Activated naive CD8-positive, alpha-beta T cell treated with anti-CD3 and anti-CD28 coated beads, Interleukin-2, amount 10 ng/mL, durations not matched to agents 7 days and 5 days (primary cell): ENCODE data around the gene WDR59. TPM values are rescaled to one million over a fixed set of nuclear protein-coding genes. Genes with fewer than 3 reads are reported as not detected.
"Not testable (repeated sequence)": the region's sequence is repeated elsewhere in the genome, so short reads cannot be mapped to it uniquely, and the experiment has no call there.

Experiments
- ATAC-seq: fragments of 150-1000 bp; cut with Tn5 transposase; one replicate; pipeline ENCODE4 v1.10.0; 2021; ENCODE audit warnings: low read depth, moderate library complexity
- POLR2A ChIA-PET: fragments of 350-600 bp; sonication (Branson Sonifier 250); formaldehyde crosslinking; loops from one replicate; lab custom pipeline; 2021; ENCODE audit warnings: antibody characterized with exemption; lab: Charles Lee
- DNase-seq: peaks from one replicate; pipeline ENCODE4 v3.0.0; 2021
- H3K27ac Mint-ChIP-seq: one replicate; pipeline ENCODE4 v1.8.0; 2022; ENCODE audit warnings: mild to moderate bottlenecking, mixed read lengths
- H3K27me3 Mint-ChIP-seq: one replicate; pipeline ENCODE4 v1.8.0; 2022; ENCODE audit warnings: mild to moderate bottlenecking, moderate library complexity, mixed read lengths
- H3K36me3 Mint-ChIP-seq: one replicate; pipeline ENCODE4 v1.8.0; 2021; ENCODE audit warnings: mild to moderate bottlenecking, mixed read lengths
- H3K4me1 Mint-ChIP-seq: one replicate; pipeline ENCODE4 v1.8.0; 2021; ENCODE audit warnings: mixed read lengths
- H3K4me3 Mint-ChIP-seq: one replicate; pipeline ENCODE4 v1.8.0; 2022; ENCODE audit warnings: mild to moderate bottlenecking, moderate library complexity, mixed read lengths
- H3K9me3 Mint-ChIP-seq: one replicate; pipeline ENCODE4 v1.8.0; 2021; ENCODE audit warnings: mixed read lengths
- total RNA-seq, 2 experiments: library from RNA; stranded (reverse); gene quantifications; one replicate each; pipeline ENCODE4 v1.2.3, GENCODE V29; 2021

WDR59 gene
- total RNA-seq, 2 experiments from 2014 or later, result 80.5 to 81.2 TPM

GRCh38 chr16:75019586-75019985 is 34.7 kb upstream of the WDR59 start:
- Mint-ChIP-seq H3K27ac (no peak overlapping the region), H3K9me3 (peaks cover 12% of the 10 kb centered on the region), H3K36me3 (peaks cover 20% of the 10 kb centered on the region), H3K27me3 (no peaks in the 10 kb centered on the region), H3K4me3 (no peak overlapping the region), H3K4me1 (peaks cover 5% of the 10 kb centered on the region)
- ATAC-seq (no peak), DNase-seq (no peak)
- POLR2A ChIA-PET, result no interaction called here

- ATAC-seq (no peak), DNase-seq (no peak)
- H3K9me3 Mint-ChIP-seq, result peaks cover 12% of the 10 kb centered on the region
- H3K4me3 Mint-ChIP-seq, result no peak overlapping the region
- POLR2A ChIA-PET, result no interaction called here
- peaks cover 20% of the 10 kb centered on the region for H3K36me3 Mint-ChIP-seq
- H3K4me1 Mint-ChIP-seq, result no peaks in the 10 kb centered on the region
- H3K27ac Mint-ChIP-seq, result no peak overlapping the region
- H3K27me3 Mint-ChIP-seq, result no peaks in the 10 kb centered on the region
Measured at GRCh38 chr16:75019007-75019406, 34.1 kb upstream of the WDR59 start.

GRCh38 chr16:75017670-75018525 is 33.0 kb upstream of the WDR59 start:
- Mint-ChIP-seq H3K9me3 (peaks cover 10% of the 10 kb centered on the region), H3K27ac (no peak overlapping the region), H3K27me3 (no peaks in the 10 kb centered on the region), H3K4me1 (no peaks in the 10 kb centered on the region), H3K36me3 (peaks cover 17% of the 10 kb centered on the region), H3K4me3 (no peak overlapping the region)
- POLR2A ChIA-PET, result no interaction called here
- DNase-seq, result no peak
- no peak for ATAC-seq

- not testable (repeated sequence) for H3K9me3 Mint-ChIP-seq, ATAC-seq, H3K27me3 Mint-ChIP-seq, H3K27ac Mint-ChIP-seq, DNase-seq, H3K4me1 Mint-ChIP-seq, H3K4me3 Mint-ChIP-seq
- peaks cover 10% of the 10 kb centered on the region for H3K36me3 Mint-ChIP-seq
- POLR2A ChIA-PET, result interaction anchor here (0.6 kb wide), 1 partner anchor 623 kb away, joined by 3 read pairs; no protein-coding TSS in a partner anchor
Measured at GRCh38 chr16:75016451-75017081, 31.6 kb upstream of the WDR59 start.

GRCh38 chr16:75014318-75014717 is 29.4 kb upstream of the WDR59 start:
- H3K36me3 Mint-ChIP-seq, result peaks cover 3% of the 10 kb centered on the region
- peaks cover 8% of the 10 kb centered on the region for H3K4me1 Mint-ChIP-seq
- no peak overlapping the region for H3K4me3 Mint-ChIP-seq
- H3K27ac Mint-ChIP-seq, result no peak overlapping the region
- DNase-seq (no peak), ATAC-seq (no peak)
- H3K27me3 Mint-ChIP-seq, result no peaks in the 10 kb centered on the region
- POLR2A ChIA-PET, result no interaction called here
- H3K9me3 Mint-ChIP-seq, result no peaks in the 10 kb centered on the region

GRCh38 chr16:75013123-75013522 is 28.2 kb upstream of the WDR59 start:
- ATAC-seq, H3K27me3 Mint-ChIP-seq, DNase-seq, POLR2A ChIA-PET, H3K27ac Mint-ChIP-seq, H3K4me1 Mint-ChIP-seq, H3K36me3 Mint-ChIP-seq, H3K4me3 Mint-ChIP-seq, H3K9me3 Mint-ChIP-seq: not testable (repeated sequence)

GRCh38 chr16:75012380-75013081 is 27.6 kb upstream of the WDR59 start:
- Mint-ChIP-seq H3K4me3 (no peak overlapping the region), H3K4me1 (peaks cover 8% of the 10 kb centered on the region)

GRCh38 chr16:75011634-75012307 is 26.8 kb upstream of the WDR59 start:
- Mint-ChIP-seq H3K4me3 (no peak overlapping the region), H3K4me1 (peaks cover 8% of the 10 kb centered on the region), H3K9me3 (no peaks in the 10 kb centered on the region), H3K36me3 (peaks cover 3% of the 10 kb centered on the region), H3K27ac (no peak overlapping the region), H3K27me3 (no peaks in the 10 kb centered on the region)
- POLR2A ChIA-PET, result no interaction called here
- ATAC-seq, result no peak
- no peak for DNase-seq

More at GRCh38 chr16:75012380-75013081, 27.6 kb upstream of the WDR59 start:
- DNase-seq (no peak), ATAC-seq (no peak)
- H3K9me3 Mint-ChIP-seq, result no peaks in the 10 kb centered on the region
- POLR2A ChIA-PET, result no interaction called here
- peaks cover 3% of the 10 kb centered on the region for H3K36me3 Mint-ChIP-seq
- no peak overlapping the region for H3K27ac Mint-ChIP-seq
- no peaks in the 10 kb centered on the region for H3K27me3 Mint-ChIP-seq

- no peaks in the 10 kb centered on the region for H3K9me3 Mint-ChIP-seq
- peaks cover 3% of the 10 kb centered on the region for H3K36me3 Mint-ChIP-seq
- H3K4me3 Mint-ChIP-seq, result no peak overlapping the region
- H3K27ac Mint-ChIP-seq, result no peak overlapping the region
- H3K4me1 Mint-ChIP-seq, result peaks cover 8% of the 10 kb centered on the region
- ATAC-seq, result no peak
- POLR2A ChIA-PET, result no interaction called here
- H3K27me3 Mint-ChIP-seq, result no peaks in the 10 kb centered on the region
- DNase-seq, result no peak
Measured at GRCh38 chr16:75010427-75010826, 25.5 kb upstream of the WDR59 start.

GRCh38 chr16:75007443-75007842 is 22.5 kb upstream of the WDR59 start:
- Mint-ChIP-seq H3K27me3 (no peaks in the 10 kb centered on the region), H3K9me3 (no peaks in the 10 kb centered on the region), H3K36me3 (peaks cover 4% of the 10 kb centered on the region), H3K27ac (no peak overlapping the region), H3K4me1 (peaks cover 7% of the 10 kb centered on the region), H3K4me3 (no peak overlapping the region)
- ATAC-seq (no peak), DNase-seq (no peak)
- POLR2A ChIA-PET, result no interaction called here

- peaks cover 5% of the 10 kb centered on the region for H3K4me1 Mint-ChIP-seq
- H3K4me3 Mint-ChIP-seq, result no peak overlapping the region
- peaks cover 2% of the 10 kb centered on the region for H3K36me3 Mint-ChIP-seq
- no peaks in the 10 kb centered on the region for H3K9me3 Mint-ChIP-seq
- POLR2A ChIA-PET, result no interaction called here
- no peak overlapping the region for H3K27ac Mint-ChIP-seq
- H3K27me3 Mint-ChIP-seq, result peaks cover 5% of the 10 kb centered on the region
- ATAC-seq (no peak), DNase-seq (no peak)
Measured at GRCh38 chr16:75005697-75006096, 20.8 kb upstream of the WDR59 start.

GRCh38 chr16:75004460-75004859 is 19.5 kb upstream of the WDR59 start:
- Mint-ChIP-seq H3K27me3 (peaks cover 14% of the 10 kb centered on the region), H3K27ac (no peak overlapping the region), H3K4me3 (no peak overlapping the region), H3K9me3 (no peaks in the 10 kb centered on the region), H3K36me3 (peaks cover 2% of the 10 kb centered on the region), H3K4me1 (peaks cover 10% of the 10 kb centered on the region)
- DNase-seq (no peak), ATAC-seq (no peak)
- POLR2A ChIA-PET, result no interaction called here

GRCh38 chr16:75003931-75004330 is 19.0 kb upstream of the WDR59 start:
- DNase-seq, result no peak
- H3K27me3 Mint-ChIP-seq, result peaks cover 14% of the 10 kb centered on the region
- no peak overlapping the region for H3K27ac Mint-ChIP-seq
- H3K4me1 Mint-ChIP-seq, result peaks cover 10% of the 10 kb centered on the region
- H3K9me3 Mint-ChIP-seq, result no peaks in the 10 kb centered on the region
- ATAC-seq, result no peak
- no peak overlapping the region for H3K4me3 Mint-ChIP-seq
- POLR2A ChIA-PET, result no interaction called here
- peaks cover 2% of the 10 kb centered on the region for H3K36me3 Mint-ChIP-seq
